ENCODE data around the gene SRC.

The SRC gene

DNA sequence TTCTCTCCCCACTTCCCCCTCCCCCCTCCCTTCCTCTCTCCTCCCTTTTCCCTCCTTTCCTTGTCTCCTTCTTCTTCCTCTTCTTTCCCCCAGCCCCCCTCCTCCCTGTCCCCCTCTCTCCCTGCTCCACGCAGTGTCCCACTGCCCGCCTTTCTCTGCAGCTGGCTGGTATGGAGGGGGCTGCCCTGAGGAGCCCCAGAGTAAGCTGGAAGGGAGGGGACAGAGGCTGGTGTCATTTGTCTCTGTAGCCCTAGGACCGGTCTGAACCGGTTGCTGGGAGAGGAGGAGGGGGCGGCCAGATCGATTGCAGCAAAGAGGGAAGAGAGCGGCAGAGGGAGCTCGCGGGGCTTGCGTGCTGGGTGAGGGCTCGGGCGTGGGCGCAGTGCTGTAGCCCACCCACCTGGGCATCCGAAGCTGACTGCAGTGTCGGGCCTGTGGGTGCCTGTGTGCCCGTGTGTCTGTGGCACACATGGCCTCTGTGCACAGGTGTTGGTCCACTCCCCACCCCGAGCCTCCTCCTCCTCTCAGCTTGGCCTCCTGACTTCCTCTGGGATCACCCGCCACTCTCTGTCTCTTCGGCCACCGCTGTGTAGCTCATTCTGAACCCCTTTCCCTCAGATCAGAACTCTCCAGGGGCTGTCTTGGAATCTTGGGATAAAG lies 50.6 kb downstream of the SRC start:
- no peak for DNase-seq (ENCODE audit: low spot score)

DNA sequence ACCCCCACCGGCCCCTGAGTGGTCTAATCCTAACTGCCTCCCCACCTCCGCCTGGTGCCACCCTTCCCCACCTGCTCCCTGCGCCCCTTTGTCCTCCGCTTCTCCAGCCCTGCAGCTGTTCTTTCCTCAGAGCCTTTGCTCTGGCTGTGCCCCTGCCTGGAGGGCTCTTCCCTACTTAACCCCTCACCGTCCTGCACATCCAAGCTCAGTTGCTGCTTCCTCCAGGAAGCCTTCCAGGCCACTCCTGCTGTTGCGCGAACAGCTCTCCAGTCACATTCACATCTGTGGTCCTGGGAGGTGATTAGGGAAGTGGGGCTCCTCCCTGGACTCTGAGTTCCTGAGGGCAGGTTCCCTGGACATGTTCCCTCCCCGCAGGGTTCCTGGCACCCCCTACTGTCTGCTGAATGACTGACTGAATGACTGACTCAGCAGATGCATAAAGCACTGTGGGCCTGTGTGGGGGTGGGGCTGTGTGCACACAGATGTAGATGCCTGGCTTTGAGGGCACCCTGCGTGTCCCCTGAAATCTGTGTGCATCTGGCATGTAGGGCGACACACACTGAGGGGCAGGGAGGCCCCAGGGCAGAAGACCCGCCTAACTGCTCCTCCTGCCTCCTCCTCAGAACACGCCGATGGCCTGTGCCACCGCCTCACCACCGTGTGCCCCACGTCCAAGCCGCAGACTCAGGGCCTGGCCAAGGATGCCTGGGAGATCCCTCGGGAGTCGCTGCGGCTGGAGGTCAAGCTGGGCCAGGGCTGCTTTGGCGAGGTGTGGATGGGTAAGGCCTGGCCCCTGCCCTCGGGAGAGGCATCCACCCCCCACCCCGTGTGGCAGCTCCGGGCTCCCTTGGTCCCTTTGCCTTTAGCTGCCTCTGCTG lies 51.4 kb downstream of the SRC start:
- no peak for DNase-seq (ENCODE audit: low spot score)

DNA sequence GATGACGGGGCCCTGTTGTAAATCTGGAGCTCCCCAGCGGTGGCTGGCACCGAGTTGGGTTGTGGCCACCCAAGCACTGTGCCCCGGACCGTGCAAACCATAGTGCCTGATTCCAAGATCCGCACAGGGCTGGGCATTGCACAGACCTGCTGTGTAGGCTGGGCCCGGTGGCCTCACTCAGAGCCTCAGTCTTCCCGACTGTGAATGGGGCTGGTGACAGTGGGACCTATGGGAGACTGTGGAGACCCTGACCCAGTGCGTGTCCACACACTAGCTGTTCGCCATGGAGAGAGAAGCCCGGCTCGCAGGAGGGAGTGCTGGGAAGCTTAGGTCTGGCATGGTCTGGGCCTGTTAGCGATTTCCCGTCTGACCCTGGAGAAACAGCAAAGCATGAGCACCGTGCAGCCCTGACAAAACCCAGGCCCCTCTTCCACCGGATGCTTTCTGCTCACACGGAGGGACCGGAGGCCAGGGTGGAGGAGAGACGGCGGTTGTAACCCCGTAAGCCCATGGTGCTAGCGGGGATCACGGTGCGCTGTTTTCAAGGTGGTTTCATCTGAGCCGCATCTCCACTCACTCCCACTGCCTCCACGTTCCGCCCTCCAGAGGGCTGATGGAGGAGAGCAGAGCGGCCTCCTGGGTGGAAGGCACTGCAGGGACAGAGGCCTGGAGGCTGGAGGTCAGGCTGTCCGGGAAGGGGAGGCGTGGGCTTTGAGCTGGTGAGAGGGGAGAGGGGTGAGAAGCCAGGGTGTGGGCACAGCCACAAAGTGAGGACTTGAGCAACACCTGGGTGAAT lies 52.2 kb downstream of the SRC start:
- DNase-seq (ENCODE audit: low spot score), result no peak

- no peak for DNase-seq (ENCODE audit: low spot score)
Measured at GRCh38 chr20:37398750-37399621, 53.0 kb downstream of the SRC start.

DNA sequence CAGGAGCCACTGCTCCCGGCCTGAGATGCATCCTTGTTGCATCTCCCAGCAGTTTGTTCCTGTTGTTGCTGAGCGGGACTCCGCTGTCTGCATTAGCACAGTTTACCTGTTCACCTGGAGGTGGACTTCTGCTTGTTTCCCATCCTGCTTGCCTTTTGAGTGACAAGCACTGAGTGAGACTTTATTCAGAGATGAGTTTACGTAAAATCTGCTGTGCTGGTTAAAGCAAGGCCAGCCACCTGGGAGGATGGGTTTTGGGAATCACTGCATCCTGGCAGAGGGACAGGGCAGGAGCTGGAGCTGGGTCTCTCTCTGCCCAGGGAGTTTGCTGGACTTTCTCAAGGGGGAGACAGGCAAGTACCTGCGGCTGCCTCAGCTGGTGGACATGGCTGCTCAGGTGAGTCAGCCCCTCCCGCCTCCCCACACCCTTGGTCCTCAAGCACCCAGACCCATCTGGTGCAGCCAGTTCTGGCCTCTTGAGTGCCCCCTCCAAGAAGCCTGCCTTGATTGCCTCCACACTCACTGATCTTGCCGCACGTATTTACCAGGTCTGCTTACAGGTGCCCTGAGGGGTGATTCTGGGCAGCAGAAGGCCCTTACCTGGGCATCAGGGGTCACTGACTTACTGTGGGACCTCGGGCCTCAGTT lies 55.5 kb downstream of the SRC start:
- no peak for DNase-seq (ENCODE audit: low spot score)

- no peak for DNase-seq (ENCODE audit: low spot score)
Measured at GRCh38 chr20:37401930-37402675, 56.2 kb downstream of the SRC start.

DNA sequence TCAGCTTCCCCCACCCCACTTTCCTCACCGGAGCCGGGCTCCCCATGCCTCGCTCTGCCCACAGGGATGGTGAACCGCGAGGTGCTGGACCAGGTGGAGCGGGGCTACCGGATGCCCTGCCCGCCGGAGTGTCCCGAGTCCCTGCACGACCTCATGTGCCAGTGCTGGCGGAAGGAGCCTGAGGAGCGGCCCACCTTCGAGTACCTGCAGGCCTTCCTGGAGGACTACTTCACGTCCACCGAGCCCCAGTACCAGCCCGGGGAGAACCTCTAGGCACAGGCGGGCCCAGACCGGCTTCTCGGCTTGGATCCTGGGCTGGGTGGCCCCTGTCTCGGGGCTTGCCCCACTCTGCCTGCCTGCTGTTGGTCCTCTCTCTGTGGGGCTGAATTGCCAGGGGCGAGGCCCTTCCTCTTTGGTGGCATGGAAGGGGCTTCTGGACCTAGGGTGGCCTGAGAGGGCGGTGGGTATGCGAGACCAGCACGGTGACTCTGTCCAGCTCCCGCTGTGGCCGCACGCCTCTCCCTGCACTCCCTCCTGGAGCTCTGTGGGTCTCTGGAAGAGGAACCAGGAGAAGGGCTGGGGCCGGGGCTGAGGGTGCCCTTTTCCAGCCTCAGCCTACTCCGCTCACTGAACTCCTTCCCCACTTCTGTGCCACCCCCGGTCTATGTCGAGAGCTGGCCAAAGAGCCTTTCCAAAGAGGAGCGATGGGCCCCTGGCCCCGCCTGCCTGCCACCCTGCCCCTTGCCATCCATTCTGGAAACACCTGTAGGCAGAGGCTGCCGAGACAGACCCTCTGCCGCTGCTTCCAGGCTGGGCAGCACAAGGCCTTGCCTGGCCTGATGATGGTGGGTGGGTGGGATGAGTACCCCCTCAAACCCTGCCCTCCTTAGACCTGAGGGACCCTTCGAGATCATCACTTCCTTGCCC lies 57.4 kb downstream of the SRC start:
- no peak for DNase-seq (ENCODE audit: low spot score)

DNA sequence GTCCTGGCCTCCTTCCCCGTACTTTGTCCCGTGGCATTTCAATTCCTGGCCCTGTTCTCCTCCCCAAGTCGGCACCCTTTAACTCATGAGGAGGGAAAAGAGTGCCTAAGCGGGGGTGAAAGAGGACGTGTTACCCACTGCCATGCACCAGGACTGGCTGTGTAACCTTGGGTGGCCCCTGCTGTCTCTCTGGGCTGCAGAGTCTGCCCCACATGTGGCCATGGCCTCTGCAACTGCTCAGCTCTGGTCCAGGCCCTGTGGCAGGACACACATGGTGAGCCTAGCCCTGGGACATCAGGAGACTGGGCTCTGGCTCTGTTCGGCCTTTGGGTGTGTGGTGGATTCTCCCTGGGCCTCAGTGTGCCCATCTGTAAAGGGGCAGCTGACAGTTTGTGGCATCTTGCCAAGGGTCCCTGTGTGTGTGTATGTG lies 58.5 kb downstream of the SRC start:
- DNase-seq (ENCODE audit: low spot score), result no peak

DNA sequence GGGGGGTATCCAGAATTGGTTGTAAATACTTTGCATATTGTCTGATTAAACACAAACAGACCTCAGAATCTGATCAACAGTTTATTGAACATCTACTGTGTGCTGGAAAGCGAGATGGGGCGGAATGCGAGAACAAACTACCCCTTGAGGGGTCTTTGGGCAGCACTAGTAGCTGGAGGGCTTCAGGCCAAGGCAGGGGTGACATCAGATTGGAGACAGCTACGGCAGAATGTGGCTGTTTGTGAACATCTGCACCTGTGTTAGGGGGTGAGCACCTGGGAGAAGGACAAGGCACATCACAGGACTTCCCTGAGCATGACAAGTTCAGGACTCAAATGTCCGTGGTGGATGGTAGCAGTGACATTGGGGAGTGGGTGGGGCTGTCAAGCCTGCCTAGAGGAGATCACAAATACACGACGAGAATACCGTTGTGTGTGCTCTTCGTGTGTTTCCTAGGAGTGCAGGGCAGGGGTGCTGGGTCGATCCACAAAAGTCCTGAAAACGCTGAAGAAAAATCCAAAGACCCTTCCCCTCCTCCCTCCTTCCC lies 59.5 kb downstream of the SRC start:
- DNase-seq (ENCODE audit: low spot score), result no peak

- peak; percentile 95 for DNase-seq (ENCODE audit: low spot score)
Measured at GRCh38 chr20:37406010-37406998, 60.4 kb downstream of the SRC start.

- no peak for DNase-seq (ENCODE audit: low spot score)
Measured at GRCh38 chr20:37407019-37407566, 61.2 kb downstream of the SRC start.

DNA sequence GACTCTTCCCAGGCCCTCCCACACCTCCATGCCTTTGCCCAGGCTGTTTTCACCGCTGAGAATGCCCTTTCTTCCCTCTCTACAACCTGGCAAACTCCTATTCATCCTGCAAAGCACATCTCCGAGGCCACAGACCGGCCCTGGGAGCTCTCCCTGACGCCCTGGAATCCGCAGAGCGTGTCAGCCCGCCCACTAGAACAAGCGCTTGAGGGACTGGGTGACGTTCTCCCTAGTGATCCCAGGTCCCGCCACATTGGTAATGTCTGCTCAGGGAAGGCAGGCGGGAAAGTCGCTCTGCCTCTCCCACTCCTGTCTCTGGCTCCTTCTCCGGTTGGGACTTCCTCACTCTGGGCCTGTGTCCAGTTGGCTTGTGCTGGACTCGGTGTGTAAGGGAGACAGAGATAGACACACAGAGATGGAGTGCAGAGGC lies 61.6 kb downstream of the SRC start:
- DNase-seq (ENCODE audit: low spot score), result no peak

GRCh38 chr20:37408302-37409193 lies 62.6 kb downstream of the SRC start:
- no peak for DNase-seq (ENCODE audit: low spot score)

- no peak for DNase-seq (ENCODE audit: low spot score)
Measured at GRCh38 chr20:37411408-37412219, 65.7 kb downstream of the SRC start.

- DNase-seq (ENCODE audit: low spot score), result no peak
Measured at GRCh38 chr20:37413023-37413334, 67.0 kb downstream of the SRC start.

- DNase-seq (ENCODE audit: low spot score), result no peak
Measured at GRCh38 chr20:37413379-37413778, 67.4 kb downstream of the SRC start.

Measured in GM03348 (cell line).